ENCODE results near the gene FOXD4L6. TPM values are rescaled to one million over a fixed set of nuclear protein-coding genes. Genes with fewer than 3 reads are reported as not detected.

FOXD4L6 gene
- total RNA-seq, 1 donor from 2014 or later = not detected

Other genes starting within 250 kb of the FOXD4L6 start
- 9.4 TPM for gene ZNG1F, start 60.6 kb upstream of the FOXD4L6 start, total RNA-seq

All from left ventricle myocardium superior (tissue), 1 donor.